Spleen (tissue), 7 donors: Measurements from ENCODE around the gene SLC9A8.

ENCODE experiments used
- POLR2A ChIP-seq, 3 donors: fragments of 450-650 bp; IDR thresholded peaks; one replicate each; pipeline ENCODE4 v1.5.1; 2017; ENCODE audit warnings: antibody characterized with exemption in 3 of 3, mild to moderate bottlenecking in 1 of 3
- POLR2AphosphoS5 ChIP-seq, 3 donors: sonication (generic); formaldehyde crosslinking; IDR thresholded peaks; one replicate each; pipeline ENCODE4 v1.5.1; 2017; ENCODE audit warnings: antibody characterized with exemption in 3 of 3
- TF ChIP-seq, protein P1 (sequence below), 11 experiments: fragments of 200-600 bp in 7 of 11; fragments of 450-650 bp in 4 of 11; sonication (generic) in 4 of 11; IDR thresholded peaks in 8 of 11; conservative IDR thresholded peaks in 3 of 11; 1 replicate in 7 of 11; 2 replicates in 4 of 11; pipeline versions ENCODE4 v1.4.0 to v1.8.0; 2016 to 2021; ENCODE audit warnings: antibody characterized with exemption in 11 of 11, inconsistent platforms in 4 of 11, mild to moderate bottlenecking in 1 of 11
- donor health status: DM: no; HTN: no; CAD: no; lungs with moderate emphysema.
- donor health status: DM: no; HTN: no; CAD: no.
- donor health status: DM: no; HTN: no; CAD: no.

DNA sequence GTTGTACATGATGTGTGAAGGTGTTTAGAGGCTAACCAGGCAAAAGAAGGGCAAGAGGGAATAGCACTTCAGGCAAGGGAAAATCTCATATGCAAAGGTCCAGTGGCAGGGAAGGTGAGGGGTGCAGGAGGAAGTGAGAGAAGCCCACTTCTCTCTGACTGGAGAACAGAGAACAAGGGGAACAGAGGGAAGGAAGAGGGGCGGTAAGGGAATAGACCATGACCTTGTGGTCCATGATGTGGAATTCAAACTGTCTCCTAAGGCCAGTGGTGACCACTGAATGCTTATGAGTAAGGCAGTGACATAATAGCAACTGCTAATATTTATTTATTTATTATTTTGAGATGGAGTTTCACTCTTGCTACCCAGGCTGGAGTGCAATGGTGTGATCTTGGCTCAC lies 20.6 kb upstream of the SLC9A8 start:
- TF ChIP-seq, protein P1, sequence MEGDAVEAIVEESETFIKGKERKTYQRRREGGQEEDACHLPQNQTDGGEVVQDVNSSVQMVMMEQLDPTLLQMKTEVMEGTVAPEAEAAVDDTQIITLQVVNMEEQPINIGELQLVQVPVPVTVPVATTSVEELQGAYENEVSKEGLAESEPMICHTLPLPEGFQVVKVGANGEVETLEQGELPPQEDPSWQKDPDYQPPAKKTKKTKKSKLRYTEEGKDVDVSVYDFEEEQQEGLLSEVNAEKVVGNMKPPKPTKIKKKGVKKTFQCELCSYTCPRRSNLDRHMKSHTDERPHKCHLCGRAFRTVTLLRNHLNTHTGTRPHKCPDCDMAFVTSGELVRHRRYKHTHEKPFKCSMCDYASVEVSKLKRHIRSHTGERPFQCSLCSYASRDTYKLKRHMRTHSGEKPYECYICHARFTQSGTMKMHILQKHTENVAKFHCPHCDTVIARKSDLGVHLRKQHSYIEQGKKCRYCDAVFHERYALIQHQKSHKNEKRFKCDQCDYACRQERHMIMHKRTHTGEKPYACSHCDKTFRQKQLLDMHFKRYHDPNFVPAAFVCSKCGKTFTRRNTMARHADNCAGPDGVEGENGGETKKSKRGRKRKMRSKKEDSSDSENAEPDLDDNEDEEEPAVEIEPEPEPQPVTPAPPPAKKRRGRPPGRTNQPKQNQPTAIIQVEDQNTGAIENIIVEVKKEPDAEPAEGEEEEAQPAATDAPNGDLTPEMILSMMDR (IDR thresholded peaks at IDR 0.05 in 8 of 11, conservative IDR thresholded peaks at IDR 0.05 in 3 of 11): no peak
- TF ChIP-seq POLR2AphosphoS5 (IDR thresholded peaks at IDR 0.05) (no peak), POLR2A (IDR thresholded peaks at IDR 0.05) (no peak)
